Measurements from ENCODE around the gene RACGAP1.
"Not testable (repeated sequence)": the region's sequence is repeated elsewhere in the genome, so short reads cannot be mapped to it uniquely, and the experiment has no call there.

RACGAP1 gene

GRCh38 chr12:50004696-50005095 is 20.6 kb downstream of the RACGAP1 start:
- TF ChIP-seq ZNF274 (IDR thresholded peaks at IDR 0.05; ENCODE audit: low read depth, low read length), result no peak
- H3K4me3 ChIP-seq (ENCODE audit: low read length), result no peak overlapping the region

GRCh38 chr12:50003595-50003994 is 21.7 kb downstream of the RACGAP1 start:
- no peak for TF ChIP-seq ZNF274 (IDR thresholded peaks at IDR 0.05; ENCODE audit: low read depth, low read length)

GRCh38 chr12:49998453-49998852 is 26.8 kb downstream of the RACGAP1 start:
- no peak for TF ChIP-seq ZNF274 (IDR thresholded peaks at IDR 0.05; ENCODE audit: low read depth, low read length)
- no peak overlapping the region for H3K4me3 ChIP-seq (ENCODE audit: low read length)

More at GRCh38 chr12:50003595-50003994, 21.7 kb downstream of the RACGAP1 start:
- H3K4me3 ChIP-seq (ENCODE audit: low read length), result no peak overlapping the region

- H3K4me3 ChIP-seq (ENCODE audit: low read length), result no peak overlapping the region
- no peak for TF ChIP-seq ZNF274 (IDR thresholded peaks at IDR 0.05; ENCODE audit: low read depth, low read length)
Measured at GRCh38 chr12:49990273-49990672, 35.0 kb downstream of the RACGAP1 start.

GRCh38 chr12:49989400-49989799 is 35.9 kb downstream of the RACGAP1 start:
- H3K4me3 ChIP-seq (ENCODE audit: low read length), result not testable (repeated sequence)

- no peak for TF ChIP-seq ZNF274 (IDR thresholded peaks at IDR 0.05; ENCODE audit: low read depth, low read length)
- no peak overlapping the region for H3K4me3 ChIP-seq (ENCODE audit: low read length)
Measured at GRCh38 chr12:49987625-49988303, 37.5 kb downstream of the RACGAP1 start.

- H3K4me3 ChIP-seq (ENCODE audit: low read length), result not testable (repeated sequence)
Measured at GRCh38 chr12:49986476-49986875, 38.8 kb downstream of the RACGAP1 start.

GRCh38 chr12:49985981-49986380 is 39.3 kb downstream of the RACGAP1 start:
- TF ChIP-seq ZNF274 (IDR thresholded peaks at IDR 0.05; ENCODE audit: low read depth, low read length), result no peak
- no peak overlapping the region for H3K4me3 ChIP-seq (ENCODE audit: low read length)

GRCh38 chr12:49984476-49985359 is 40.6 kb downstream of the RACGAP1 start:
- H3K4me3 ChIP-seq (ENCODE audit: low read length), result no peak overlapping the region
- no peak for TF ChIP-seq ZNF274 (IDR thresholded peaks at IDR 0.05; ENCODE audit: low read depth, low read length)

GRCh38 chr12:49983892-49984291 is 41.4 kb downstream of the RACGAP1 start:
- H3K4me3 ChIP-seq (ENCODE audit: low read length), result no peak overlapping the region
- no peak for TF ChIP-seq ZNF274 (IDR thresholded peaks at IDR 0.05; ENCODE audit: low read depth, low read length)

- no peak for TF ChIP-seq ZNF274 (IDR thresholded peaks at IDR 0.05; ENCODE audit: low read depth, low read length)
- H3K4me3 ChIP-seq (ENCODE audit: low read length), result no peak overlapping the region
Measured at GRCh38 chr12:49982246-49983087, 42.8 kb downstream of the RACGAP1 start.

- TF ChIP-seq ZNF274 (IDR thresholded peaks at IDR 0.05; ENCODE audit: low read depth, low read length), result no peak
- H3K4me3 ChIP-seq (ENCODE audit: low read length), result no peak overlapping the region
Measured at GRCh38 chr12:49980501-49981349, 44.6 kb downstream of the RACGAP1 start.

- H3K4me3 ChIP-seq (ENCODE audit: low read length), result no peak overlapping the region
- TF ChIP-seq ZNF274 (IDR thresholded peaks at IDR 0.05; ENCODE audit: low read depth, low read length), result no peak
Measured at GRCh38 chr12:49979791-49980190, 45.5 kb downstream of the RACGAP1 start.

All from GM08714 (cell line).